Cardiac fibroblast (primary cell): Measurements from ENCODE around the gene SAMD8.
"Not testable (repeated sequence)": the region's sequence is repeated elsewhere in the genome, so short reads cannot be mapped to it uniquely, and the experiment has no call there.

Experiments used
- DNase-seq, 2 donors: peaks; one replicate each; pipeline versions ENCODE4 v3.0.0 to v3.0.0-alpha.2; 2010; ENCODE audit warnings: low read depth in 2 of 2
- H3K4me3 ChIP-seq, 2 donors: replicated peaks in 1 of 2; 1 replicate in 1 of 2; 2 replicates in 1 of 2; pipeline ENCODE4 v1.5.1; 2011; ENCODE audit warnings: low read depth in 2 of 2, low read length in 2 of 2, mild to moderate bottlenecking in 2 of 2, moderate library complexity in 1 of 2
- CTCF ChIP-seq: IDR thresholded peaks from one replicate; pipeline ENCODE4 v1.5.1; 2011; ENCODE audit warnings: low read depth, mild to moderate bottlenecking, low read length, inconsistent platforms

The SAMD8 gene

GRCh38 chr10:75129537-75129936 lies 18.1 kb downstream of the SAMD8 start:
- no peak for DNase-seq
- H3K4me3 ChIP-seq, result no peak overlapping the region
- no peak for TF ChIP-seq CTCF

DNA sequence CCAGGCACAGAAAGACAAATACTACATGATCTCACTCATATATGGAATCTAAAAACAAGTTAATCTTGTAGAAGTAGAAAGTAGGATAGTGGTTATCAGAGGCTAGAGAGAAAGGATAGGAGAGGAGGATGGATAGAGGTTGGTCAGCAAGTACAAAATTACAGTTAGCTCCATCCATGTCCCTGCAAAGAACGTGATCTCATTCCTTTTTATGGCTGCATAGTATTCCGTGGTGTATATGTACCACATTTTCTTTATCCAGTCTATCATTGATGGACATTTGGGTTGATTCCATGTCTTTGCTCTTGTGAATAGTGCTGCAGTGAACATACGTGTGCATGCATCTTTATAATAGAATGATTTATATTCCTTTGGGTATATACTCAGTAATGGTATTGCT lies 22.2 kb downstream of the SAMD8 start:
- not testable (repeated sequence) for DNase-seq, H3K4me3 ChIP-seq

- TF ChIP-seq CTCF, result no peak
- no peak overlapping the region for H3K4me3 ChIP-seq
- DNase-seq, result no peak
Observed at GRCh38 chr10:75136346-75136745, 24.9 kb downstream of the SAMD8 start.

- no peak for TF ChIP-seq CTCF
- DNase-seq, result peak; percentile 29 to 56
- no peak overlapping the region for H3K4me3 ChIP-seq
Observed at GRCh38 chr10:75137533-75138438, 26.3 kb downstream of the SAMD8 start.

GRCh38 chr10:75140246-75140645 lies 28.8 kb downstream of the SAMD8 start:
- TF ChIP-seq CTCF, result no peak
- H3K4me3 ChIP-seq, result no peak overlapping the region
- no peak for DNase-seq

GRCh38 chr10:75143353-75143752 lies 31.9 kb downstream of the SAMD8 start:
- H3K4me3 ChIP-seq, result no peak overlapping the region
- no peak for TF ChIP-seq CTCF
- peak; percentile 31 to 47 for DNase-seq

DNA sequence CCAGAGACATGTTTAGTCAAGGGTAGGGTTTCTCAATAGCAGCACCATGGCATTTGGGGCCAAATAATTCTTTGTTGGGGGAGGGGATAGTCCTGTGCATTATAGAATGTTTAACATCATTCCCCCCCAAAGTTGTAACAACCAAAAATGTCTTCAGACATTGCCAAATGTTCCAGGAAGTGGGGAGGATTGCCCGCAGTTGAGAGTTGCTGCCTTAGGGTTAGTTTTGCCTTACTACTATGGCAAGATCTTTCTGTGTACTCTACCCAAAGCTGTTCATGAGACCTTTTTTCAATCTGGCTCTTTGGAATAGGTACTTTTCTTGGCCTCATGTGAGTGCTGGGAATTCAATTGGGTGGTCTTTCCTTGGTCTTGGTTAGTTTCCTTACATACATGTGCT lies 34.1 kb downstream of the SAMD8 start:
- DNase-seq, result no peak
- TF ChIP-seq CTCF, result no peak
- H3K4me3 ChIP-seq, result no peak overlapping the region
